Neural progenitor cell (in vitro differentiated cells): ENCODE measurements around the gene BCL2L14.

Source experiments
- CTCF ChIP-seq: fragments of 200-600 bp; sonication (generic); IDR thresholded peaks from 2 replicates; pipeline ENCODE4 v1.5.1; 2017; ENCODE audit warnings: antibody characterized with exemption, mild to moderate bottlenecking
- EZH2phosphoT487 ChIP-seq: fragments of 200-600 bp; sonication (generic); IDR thresholded peaks from 2 replicates; pipeline ENCODE4 v1.6.1; 2017; ENCODE audit warnings: antibody characterized with exemption

GRCh38 chr12:12086973-12087692 lies 16.4 kb downstream of the BCL2L14 start:
- no peak for TF ChIP-seq CTCF
- no peak for TF ChIP-seq EZH2phosphoT487
